Activated CD8-positive, alpha-beta memory T cell treated with anti-CD3 and anti-CD28 coated beads, Interleukin-2, amount 50 U/mL, for 4 hours (primary cell): ENCODE data around the gene PADI1.

ENCODE experiments used
- DNase-seq: peaks from one replicate; pipeline ENCODE4 v3.0.0-alpha.2; 2020

PADI1 gene

DNA sequence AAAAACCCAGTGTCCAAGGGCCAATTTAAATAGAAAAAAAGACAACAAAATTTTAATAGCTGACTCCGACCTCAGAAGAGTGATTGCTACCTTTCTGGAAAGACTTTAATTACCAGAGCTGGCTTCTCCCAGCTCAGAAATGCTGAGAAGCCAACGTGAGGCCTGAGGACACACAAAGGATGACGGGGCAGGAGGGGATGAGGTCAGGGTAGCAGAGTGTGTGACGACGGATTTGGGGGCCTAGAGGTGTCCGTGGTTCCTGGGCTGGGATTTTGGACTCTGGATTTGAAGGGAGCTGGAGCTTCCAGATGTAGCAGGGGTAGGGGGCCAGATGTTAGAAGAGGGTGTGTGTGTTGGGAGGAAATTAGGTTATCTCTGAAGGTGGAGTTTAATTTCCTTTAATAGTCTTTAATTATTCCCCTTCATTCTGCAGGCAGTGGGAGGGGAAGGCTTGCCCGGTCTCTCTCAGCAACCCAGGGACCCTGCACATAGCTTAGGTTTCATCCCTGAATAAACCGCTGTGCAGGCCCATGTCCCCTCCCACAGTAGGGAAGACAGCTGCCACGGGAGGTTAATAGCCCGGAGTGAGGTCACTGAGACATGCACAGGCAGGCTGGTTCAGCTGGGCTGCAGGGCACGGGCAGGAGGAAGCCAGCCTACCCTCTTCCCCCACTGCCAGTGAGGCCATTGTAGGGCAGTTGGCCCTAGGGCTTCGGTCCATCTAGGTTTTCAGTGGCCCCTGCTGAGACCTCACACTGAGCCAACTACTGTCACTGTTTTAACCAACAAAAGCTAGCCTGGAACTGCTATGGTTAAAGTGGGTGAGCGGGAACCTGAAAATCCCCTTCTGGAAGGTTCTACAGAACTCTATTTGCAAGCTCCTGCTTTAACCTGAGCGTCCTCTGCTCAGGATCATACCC, 40.2 kb downstream of the PADI1 start:
- no peak for DNase-seq

DNA sequence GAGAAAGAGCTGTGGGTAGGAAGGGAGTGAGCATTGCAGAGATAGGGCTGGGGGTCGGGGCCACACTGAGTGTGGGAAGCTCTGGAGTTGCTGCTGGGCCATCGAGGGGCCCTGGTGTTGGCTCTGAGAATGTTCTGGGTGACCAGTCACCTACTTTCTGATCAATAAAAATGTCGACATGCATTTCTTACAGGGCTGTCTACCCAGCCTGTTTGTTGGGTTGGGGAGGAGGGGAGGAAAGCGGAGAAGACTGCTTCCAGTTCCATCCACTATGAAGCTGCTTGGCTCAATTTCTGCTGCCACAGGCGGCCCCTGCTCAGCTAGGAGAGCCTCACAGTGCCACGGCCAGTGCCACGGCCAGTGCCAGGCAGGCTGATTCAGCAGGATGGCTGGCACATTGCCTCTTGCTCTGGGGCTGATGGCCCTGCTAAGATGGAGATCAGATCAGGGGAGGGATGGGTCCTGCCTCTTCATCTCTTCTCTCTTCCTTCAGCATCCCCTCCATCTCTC, 40.9 kb downstream of the PADI1 start:
- DNase-seq = no peak

DNA sequence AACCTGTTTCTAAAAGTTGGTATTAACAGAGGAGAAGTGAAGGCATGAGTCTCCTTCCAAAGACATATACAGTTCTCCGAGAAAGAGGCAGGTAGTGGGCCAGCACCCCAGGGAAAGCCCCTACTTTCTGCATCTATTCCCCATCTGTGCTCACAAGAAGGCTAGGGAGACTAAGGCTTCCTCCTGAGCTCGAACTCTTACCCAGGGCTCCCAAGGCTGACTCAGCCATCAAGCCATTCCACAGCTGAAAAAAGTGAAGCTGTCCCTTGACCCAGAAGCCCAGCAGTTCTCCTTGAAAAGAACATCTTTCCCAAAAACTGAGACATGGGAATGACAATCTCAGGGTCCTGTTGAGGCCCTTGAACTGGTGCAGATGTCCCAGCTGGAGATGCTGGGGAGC, 42.0 kb downstream of the PADI1 start:
- DNase-seq = no peak

GRCh38 chr1:17248781-17249180, 43.9 kb downstream of the PADI1 start, which contains the start of gene PADI3:
TSS of gene PADI3 (plus strand) at chr1:17249098. CDS start at chr1:17249138, 40 bp downstream.
- DNase-seq = no peak

- DNase-seq = no peak
Observed at GRCh38 chr1:17250601-17251000, 45.7 kb downstream of the PADI1 start.

DNA sequence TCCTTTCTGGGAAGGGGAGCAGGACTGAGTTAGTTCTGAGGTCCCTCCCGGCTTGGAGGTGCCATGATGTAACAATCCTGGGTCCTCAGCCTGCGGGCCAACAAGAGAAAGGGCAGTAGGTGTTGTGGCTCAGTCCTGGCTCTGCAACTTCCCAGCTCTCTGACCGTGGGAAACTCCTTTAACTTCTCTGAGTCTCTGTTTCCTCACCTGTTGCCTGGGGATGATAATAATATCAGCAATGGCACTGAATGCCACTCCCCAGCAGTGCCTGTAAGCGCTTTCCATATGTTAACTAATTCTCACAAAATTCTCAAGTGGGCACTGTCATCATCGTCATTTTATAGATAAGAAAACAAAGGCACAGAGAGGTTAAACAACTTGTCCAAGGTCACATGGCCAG, 46.3 kb downstream of the PADI1 start:
- DNase-seq = no peak

DNA sequence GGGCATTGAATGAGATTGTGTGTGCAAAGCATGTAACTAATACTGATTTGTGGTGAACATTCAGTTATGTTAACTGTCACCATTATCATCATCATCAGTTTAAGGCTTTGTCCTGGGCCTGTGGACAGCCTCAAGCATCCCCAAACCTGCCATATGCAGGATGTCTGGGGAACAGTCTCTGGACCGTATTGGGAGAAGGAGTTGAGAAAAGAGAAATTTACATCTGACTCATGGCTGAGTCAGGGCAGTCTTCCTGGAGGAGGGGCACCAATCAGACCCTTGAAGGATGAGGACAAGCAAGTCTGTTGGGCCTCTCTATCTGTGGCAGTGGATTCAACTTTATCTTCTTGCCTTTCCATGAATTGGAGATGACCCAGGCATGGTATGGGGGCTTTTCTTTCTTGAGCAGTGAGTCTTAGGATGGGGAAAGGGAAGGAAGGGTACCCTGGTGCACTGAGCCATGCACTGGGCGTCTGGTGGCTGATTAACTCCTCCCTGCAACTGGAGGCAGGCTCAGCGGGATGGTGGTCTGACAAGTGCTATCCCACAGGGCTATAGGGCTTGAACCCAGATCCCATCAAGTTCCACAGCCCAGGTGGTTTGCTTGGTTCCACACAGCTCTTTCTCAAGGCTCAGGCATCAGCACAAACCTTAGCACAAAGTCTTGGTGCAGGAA, 46.9 kb downstream of the PADI1 start:
- no peak for DNase-seq

GRCh38 chr1:17255336-17255735, 50.4 kb downstream of the PADI1 start:
- DNase-seq = no peak

DNA sequence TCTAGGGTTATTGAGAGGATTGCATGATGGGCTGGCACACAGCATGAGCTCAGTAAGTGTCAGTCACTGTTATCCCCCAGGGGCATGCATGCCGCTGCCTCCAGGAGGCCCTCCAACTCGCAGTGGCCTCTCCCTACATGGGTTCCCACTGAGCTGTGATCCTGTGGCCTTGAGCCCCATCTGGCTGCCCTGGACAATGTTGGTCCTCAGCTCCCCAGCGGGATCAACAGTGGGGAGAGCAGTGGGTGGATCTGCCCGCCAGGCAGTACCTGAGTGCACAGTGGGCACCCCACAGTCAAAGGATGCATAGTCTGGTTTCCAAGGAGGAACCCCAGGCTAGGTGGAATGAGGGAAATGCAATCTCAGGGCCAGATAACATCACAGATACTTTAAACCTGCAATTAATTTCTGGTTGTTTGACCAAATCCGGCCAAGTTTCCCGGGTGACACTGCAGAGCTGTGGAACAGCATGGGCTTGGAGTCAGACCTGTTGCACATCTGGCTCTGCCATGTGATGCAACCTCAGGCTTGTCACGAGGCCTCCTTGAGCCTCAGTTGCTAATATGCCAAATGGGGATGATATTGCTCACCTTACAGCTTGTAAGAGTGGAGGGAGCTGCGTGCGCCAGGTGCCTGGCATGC, 53.3 kb downstream of the PADI1 start:
- DNase-seq = no peak

DNA sequence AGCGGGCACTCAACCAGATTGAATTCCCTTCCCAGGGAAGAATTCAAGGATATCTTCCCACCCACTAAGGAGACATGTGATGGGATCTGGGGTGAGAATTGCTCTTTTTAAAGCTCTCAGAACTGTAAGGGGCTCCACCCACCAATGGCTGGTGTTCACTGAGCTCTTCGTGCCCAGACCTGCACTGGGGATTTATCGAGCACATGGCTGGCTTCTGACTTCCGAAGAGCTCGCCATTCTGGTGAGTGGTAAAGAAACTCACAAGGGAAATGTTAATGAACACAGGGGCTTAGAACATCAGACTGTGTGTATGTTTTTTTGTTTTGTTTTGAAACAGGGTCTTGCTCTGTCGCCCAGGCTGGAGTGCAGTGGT, 53.8 kb downstream of the PADI1 start:
- DNase-seq = no peak

DNA sequence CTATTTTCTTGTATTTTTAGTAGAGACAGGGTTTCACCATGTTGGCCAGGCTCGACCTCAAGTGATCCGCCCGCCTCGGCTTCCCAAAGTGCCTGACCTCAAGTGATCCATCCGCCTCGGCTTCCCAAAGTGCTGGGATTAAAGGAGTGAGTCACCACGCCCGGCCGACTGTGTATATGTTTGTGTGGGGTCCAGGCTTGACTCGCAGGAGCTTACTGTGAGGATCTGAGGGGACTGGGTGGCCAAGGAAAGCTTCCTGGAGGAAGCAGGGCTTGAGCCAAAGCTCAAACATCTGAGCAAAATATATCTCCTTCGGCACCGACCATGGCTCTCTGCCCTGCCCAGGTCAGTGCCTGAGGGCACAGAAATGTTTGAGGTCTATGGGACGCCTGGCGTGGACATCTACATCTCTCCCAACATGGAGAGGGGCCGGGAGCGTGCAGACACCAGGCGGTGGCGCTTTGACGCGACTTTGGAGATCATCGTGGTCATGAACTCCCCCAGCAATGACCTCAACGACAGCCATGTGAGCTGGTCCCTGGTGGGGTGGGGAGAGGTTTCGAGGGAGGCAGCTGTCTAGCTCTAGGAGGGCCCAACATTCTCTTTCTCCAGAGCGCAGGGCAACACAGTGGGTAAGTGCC, 54.4 kb downstream of the PADI1 start:
- no peak for DNase-seq

GRCh38 chr1:17260264-17260663, 55.3 kb downstream of the PADI1 start:
- no peak for DNase-seq

GRCh38 chr1:17260738-17261137, 55.8 kb downstream of the PADI1 start:
- DNase-seq = no peak

GRCh38 chr1:17263936-17264335, 59.0 kb downstream of the PADI1 start:
- no peak for DNase-seq

DNA sequence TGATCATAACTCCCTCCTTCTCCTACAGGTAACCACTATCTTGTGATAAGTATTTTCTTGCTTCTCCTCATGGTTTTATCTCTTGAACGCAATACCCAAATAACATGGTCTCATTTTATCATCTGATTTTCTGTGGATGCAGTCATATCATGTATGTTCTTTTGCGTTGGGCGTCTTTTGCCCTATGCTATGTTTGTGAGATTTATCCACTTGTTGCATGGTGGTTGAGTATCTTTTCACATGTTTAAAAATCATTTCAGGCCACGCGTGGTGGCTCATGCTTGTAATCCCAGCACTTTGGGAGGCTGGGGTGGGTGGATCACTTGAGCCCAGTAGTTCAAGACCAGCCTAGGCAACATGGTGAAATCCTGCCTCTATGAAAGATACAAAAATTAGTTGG, 59.5 kb downstream of the PADI1 start:
- DNase-seq = no peak

GRCh38 chr1:17265162-17265561, 60.2 kb downstream of the PADI1 start:
- DNase-seq = no peak

GRCh38 chr1:17265950-17266349, 61.0 kb downstream of the PADI1 start:
- no peak for DNase-seq

DNA sequence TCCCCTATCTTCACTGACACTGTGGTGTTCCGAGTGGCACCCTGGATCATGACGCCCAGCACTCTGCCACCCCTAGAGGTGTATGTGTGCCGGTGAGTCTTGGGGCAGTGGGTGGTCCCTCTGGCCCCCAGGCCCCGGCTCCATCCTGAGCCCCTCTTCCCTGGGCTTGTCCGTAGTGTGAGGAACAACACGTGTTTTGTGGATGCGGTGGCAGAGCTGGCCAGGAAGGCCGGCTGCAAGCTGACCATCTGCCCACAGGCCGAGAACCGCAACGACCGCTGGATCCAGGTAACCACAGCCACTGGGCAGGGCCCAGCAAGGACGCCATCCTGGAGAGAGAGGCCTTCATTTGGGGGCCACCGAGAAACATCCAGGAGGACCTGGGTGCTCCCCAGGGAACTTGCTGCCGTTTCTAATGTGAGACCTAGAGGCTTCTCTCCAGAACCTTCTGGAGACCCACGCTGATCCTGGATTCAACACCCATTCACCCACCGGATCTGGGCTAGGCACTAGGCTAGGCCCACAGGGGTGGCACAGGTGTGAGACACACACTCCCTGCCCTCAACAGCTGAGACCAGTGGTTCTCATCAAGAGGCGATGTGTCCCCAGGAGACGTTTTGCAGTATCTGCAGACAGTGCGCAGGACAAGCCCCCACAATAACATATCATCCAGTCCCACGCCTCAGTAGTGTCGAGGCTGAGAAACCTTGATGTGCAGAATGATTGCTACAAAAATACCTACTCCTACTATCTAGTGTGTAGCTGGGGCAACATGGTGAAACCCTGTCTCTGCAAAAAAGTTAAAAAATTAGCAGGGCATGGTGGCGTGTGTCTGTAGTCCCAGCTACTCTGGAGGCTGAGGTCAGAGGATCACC, 66.2 kb downstream of the PADI1 start:
- no peak for DNase-seq

DNA sequence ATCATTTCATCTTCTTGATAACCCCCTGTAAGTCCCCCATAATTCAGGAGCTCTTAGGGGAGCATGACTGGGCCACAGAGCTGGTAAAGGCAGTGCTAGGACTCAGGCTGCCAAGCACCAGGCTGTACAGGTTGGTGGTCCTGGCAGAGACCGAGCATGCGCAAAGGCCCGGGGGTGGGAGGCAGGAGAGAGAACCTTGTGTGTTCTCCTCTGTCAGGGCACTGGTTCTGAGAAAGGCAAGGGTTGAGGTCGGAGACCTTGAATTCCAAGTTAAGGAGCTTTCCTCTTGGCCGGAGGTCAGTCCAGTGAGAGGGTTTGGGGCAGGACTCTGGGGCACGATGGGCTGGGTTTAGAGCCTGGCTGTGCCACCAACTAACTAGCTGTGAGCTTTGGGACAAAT, 67.1 kb downstream of the PADI1 start:
- no peak for DNase-seq

GRCh38 chr1:17272646-17273045, 67.7 kb downstream of the PADI1 start:
- DNase-seq = no peak

DNA sequence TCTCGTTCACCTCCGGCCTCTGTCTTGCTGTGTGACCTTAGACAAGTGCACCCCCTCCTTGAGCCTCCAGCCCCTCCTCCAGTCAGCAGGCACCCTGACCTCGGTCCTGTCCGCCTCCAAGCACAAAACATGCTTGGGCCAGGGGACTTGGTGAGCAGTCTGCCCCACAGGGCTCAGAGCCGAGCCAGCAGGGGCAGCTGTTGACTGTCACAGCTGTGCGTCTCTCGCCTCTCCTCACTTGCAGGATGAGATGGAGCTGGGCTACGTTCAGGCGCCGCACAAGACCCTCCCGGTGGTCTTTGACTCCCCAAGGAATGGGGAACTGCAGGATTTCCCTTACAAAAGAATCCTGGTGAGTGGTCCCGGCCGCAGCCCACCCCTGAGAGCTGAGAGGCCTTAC, 68.2 kb downstream of the PADI1 start:
- no peak for DNase-seq
